ENCODE data around the gene C2orf49. TPM values are rescaled to one million over a fixed set of nuclear protein-coding genes. Genes with fewer than 3 reads are reported as not detected.

C2orf49 gene
- total and polyA plus RNA-seq, 8 donors = 6.3 to 22.0 (median 11.0) TPM

DNA sequence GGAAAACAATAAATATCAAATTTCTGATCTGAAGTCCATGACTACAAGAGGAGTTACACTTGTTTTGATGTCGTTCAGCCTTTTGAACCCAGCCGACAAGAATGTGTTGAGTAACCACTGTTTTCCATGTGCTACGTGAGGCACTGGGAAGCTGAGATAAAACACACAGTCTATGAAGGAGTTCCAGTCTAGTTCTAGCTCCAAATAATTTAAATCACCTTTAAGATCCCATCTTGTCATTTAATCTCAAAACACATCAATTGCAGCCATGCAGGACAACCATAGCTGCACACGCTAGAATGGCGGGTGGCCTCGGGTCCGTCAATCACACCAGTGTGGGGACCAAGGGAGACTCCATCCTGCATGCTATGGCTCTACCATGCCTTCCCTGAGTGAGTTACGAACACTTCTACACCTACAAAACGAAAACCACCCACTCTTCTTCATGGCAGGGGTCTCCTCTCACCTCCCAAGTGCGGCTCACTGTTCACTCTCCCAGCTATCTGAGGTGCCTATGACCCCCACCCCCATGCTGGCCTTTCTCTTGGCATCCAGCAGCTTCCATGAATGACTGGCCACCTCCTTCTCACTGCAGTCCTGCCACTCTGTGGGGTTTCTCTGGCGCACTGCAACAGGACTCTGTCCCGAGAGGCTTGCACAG lies 57.7 kb downstream of the C2orf49 start:
- Histone ChIP-seq H3K4me3 (peak overlapping the region; percentile 0 to 68 (median 42)), H3K27ac (peak overlapping the region; percentile 18 to 96 (median 96)), H3K4me1 (peaks cover 25 to 74% (median 63%) of the 10 kb centered on the region in 4 donors), H3K27me3 (peaks cover 0 to 29% (median 11%) of the 10 kb centered on the region in 3 donors), H3K36me3 (peaks cover 0 to 4% (median 0%) of the 10 kb centered on the region in 4 donors), H3K9me3 (no peaks in the 10 kb centered on the region)
- WGBS, 5 donors = 65 to 75% (median 72%) methylated on average over 12 of the region's 12 CpGs
- TF ChIP-seq, protein P1, sequence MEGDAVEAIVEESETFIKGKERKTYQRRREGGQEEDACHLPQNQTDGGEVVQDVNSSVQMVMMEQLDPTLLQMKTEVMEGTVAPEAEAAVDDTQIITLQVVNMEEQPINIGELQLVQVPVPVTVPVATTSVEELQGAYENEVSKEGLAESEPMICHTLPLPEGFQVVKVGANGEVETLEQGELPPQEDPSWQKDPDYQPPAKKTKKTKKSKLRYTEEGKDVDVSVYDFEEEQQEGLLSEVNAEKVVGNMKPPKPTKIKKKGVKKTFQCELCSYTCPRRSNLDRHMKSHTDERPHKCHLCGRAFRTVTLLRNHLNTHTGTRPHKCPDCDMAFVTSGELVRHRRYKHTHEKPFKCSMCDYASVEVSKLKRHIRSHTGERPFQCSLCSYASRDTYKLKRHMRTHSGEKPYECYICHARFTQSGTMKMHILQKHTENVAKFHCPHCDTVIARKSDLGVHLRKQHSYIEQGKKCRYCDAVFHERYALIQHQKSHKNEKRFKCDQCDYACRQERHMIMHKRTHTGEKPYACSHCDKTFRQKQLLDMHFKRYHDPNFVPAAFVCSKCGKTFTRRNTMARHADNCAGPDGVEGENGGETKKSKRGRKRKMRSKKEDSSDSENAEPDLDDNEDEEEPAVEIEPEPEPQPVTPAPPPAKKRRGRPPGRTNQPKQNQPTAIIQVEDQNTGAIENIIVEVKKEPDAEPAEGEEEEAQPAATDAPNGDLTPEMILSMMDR (IDR thresholded peaks at IDR 0.05) = no peak
- TF ChIP-seq POLR2A (IDR thresholded peaks at IDR 0.05) (no peak), POLR2AphosphoS5 (IDR thresholded peaks at IDR 0.05) (no peak), EP300 (IDR thresholded peaks at IDR 0.05) (no peak)
- intact Hi-C loops (cut with DNase I; ENCODE audit: low total_unique reads) = no loop called here
- no peak for DNase-seq

DNA sequence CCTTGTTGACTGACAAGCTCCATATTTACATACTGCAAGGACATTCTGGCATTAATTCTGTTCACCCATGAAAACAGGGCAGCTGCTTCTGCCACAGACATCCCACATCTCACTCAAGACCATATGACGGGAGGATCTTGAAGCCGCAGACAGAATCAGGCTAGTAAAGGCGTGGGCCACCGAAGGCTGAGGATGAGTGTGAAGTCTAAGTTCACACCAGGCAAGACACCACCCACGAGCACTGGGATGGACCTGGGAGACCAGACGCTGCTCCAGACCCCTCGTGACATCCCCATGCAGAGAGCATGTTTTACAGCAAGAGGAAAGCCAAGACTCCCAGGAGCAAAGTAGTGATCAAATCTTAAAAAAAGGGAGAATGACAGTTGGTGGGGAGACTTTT lies 58.4 kb downstream of the C2orf49 start:
- peak overlapping the region in 3 of 4 donors; percentile 23 to 68 (median 61) for H3K4me3 ChIP-seq
- intact Hi-C loops (cut with DNase I; ENCODE audit: low total_unique reads) = no loop called here
- peaks cover 25 to 68% (median 60%) of the 10 kb centered on the region in 4 donors for H3K4me1 ChIP-seq
- H3K36me3 ChIP-seq = no peaks in the 10 kb centered on the region
- H3K9me3 ChIP-seq = no peaks in the 10 kb centered on the region
- TF ChIP-seq, protein P1 (IDR thresholded peaks at IDR 0.05) = no peak
- TF ChIP-seq POLR2AphosphoS5 (IDR thresholded peaks at IDR 0.05) (no peak), POLR2A (IDR thresholded peaks at IDR 0.05) (no peak), EP300 (IDR thresholded peaks at IDR 0.05) (no peak)
- WGBS, 5 donors = 80 to 86% (median 83%) methylated on average over 7 of the region's 7 CpGs
- H3K27ac ChIP-seq = peak overlapping the region; percentile 18 to 96 (median 96)
- H3K27me3 ChIP-seq = peaks cover 0 to 31% (median 11%) of the 10 kb centered on the region in 3 donors
- DNase-seq = no peak

DNA sequence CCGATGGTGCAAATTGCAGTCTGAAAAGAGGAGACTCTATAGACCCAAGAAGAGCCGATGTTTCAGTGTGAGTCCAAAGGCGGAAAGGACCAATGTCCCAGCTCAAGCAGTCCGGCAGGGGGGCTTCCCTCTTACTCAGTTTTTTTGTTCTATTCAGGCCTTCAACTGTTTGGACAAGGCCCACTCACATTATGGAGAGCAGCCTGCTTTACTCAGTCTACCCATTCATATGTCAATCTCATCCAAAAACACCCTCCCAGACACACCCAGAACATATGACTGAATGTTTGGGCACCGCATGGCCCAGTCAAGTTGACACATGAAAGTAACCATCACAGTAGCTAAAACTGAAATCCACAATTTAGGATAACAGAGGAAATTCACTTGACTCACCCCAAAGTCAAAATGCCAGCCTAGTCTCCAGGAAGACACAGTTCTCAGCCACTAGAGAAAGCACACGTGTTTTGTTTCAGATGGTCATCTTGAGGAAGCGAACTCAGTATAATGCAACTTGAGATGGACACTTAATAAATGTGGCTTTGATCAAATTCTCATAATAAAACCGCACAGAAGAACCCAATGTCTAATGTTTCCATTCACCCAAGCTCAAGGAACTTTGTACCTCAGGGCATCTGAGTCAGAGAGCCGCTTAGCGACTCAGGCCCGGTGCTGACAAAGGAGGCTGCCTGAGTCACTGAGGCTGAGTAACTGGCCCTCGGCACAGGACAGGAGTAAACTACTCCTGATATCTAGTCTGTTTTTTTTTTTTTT lies 59.1 kb downstream of the C2orf49 start:
- Histone ChIP-seq H3K36me3 (no peaks in the 10 kb centered on the region), H3K4me1 (peaks cover 25 to 61% (median 53%) of the 10 kb centered on the region in 4 donors), H3K27ac (peak overlapping the region; percentile 59 to 96 (median 96)), H3K27me3 (peaks cover 0 to 31% (median 11%) of the 10 kb centered on the region in 3 donors), H3K9me3 (no peaks in the 10 kb centered on the region), H3K4me3 (peak overlapping the region; percentile 61 to 87 (median 76))
- WGBS, 5 donors = 60 to 73% (median 67%) methylated on average over 12 of the region's 12 CpGs
- DNase-seq = peak; percentile 53 to 74
- intact Hi-C loops (cut with DNase I; ENCODE audit: low total_unique reads) = no loop called here
- TF ChIP-seq POLR2AphosphoS5 (IDR thresholded peaks at IDR 0.05) (peak in 2 of 3 donors; percentile 79 to 81), POLR2A (IDR thresholded peaks at IDR 0.05) (no peak)

DNA sequence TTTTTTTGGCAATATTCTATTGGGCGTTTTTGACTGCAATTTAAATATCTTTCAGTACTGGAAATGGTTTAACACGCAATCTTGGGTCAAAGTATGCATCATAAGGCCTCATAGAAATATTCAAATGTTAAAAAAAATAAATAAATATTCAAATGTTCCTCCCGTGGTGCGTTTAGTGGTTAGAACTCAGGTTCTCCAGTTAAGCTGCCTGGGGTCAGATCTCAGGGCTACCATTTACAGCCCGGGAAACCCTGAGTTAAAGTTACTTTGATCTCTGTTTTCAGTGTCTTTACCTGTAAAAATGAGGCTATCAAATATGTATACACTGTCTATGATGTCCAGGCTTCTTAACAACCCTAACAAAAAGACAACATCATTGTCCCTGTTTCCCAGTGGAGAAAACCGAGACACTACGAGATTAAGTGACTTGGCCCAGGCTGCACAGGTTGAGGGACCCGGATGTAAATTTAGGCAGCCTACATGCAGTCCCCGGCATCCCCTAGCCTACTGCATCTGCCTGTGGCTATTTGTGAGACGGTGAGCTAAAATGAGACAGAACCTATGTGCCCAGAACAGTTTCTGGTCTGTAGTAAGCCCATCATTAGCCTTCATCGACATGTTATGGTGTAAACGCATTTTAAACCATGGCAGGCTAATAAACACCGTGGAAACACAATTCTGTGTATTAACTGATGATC lies 59.8 kb downstream of the C2orf49 start:
- 44 to 57% (median 51%) methylated on average over 13 of the region's 13 CpGs for WGBS, 5 donors
- no peak for TF ChIP-seq POLR2A (IDR thresholded peaks at IDR 0.05)
- no peak for TF ChIP-seq EP300 (IDR thresholded peaks at IDR 0.05)
- TF ChIP-seq, protein P1 (IDR thresholded peaks at IDR 0.05) = no peak
- no peak for TF ChIP-seq POLR2AphosphoS5 (IDR thresholded peaks at IDR 0.05)
- H3K4me3 ChIP-seq = peak overlapping the region; percentile 61 to 87 (median 76)

More for the DNA sequence above, 59.8 kb downstream of the C2orf49 start:
- peak overlapping the region; percentile 80 to 96 (median 96) for H3K27ac ChIP-seq
- peaks cover 25 to 53% (median 46%) of the 10 kb centered on the region in 4 donors for H3K4me1 ChIP-seq
- no peak for DNase-seq
- H3K27me3 ChIP-seq = peaks cover 0 to 31% (median 11%) of the 10 kb centered on the region in 3 donors
- intact Hi-C loops (cut with DNase I; ENCODE audit: low total_unique reads) = no loop called here
- no peaks in the 10 kb centered on the region for H3K9me3 ChIP-seq
- H3K36me3 ChIP-seq = no peaks in the 10 kb centered on the region

Measured in stomach (tissue), 9 donors.